Lower lobe of right lung (tissue), 2 donors: ENCODE results near the gene OR4K5. TPM values are rescaled to one million over a fixed set of nuclear protein-coding genes. Genes with fewer than 3 reads are reported as not detected.

Experiments used
- ATAC-seq, 2 donors: fragments of 200-7000 bp; cut with Tn5 transposase; one replicate each; pipeline ENCODE4 v1.9.1; 2020 to 2022; ENCODE audit warnings: mild to moderate bottlenecking in 2 of 2, moderate library complexity in 2 of 2
- DNase-seq: peaks from one replicate; pipeline ENCODE4 v3.0.0-alpha.2; 2020
- H3K27ac ChIP-seq: fragments of 200-600 bp; one replicate; pipeline ENCODE4 v1.8.0; 2022
- H3K27me3 ChIP-seq: fragments of 200-600 bp; one replicate; pipeline ENCODE4 v1.8.0; 2022; ENCODE audit warnings: low read depth
- H3K36me3 ChIP-seq: fragments of 200-600 bp; one replicate; pipeline ENCODE4 v1.8.0; 2022; ENCODE audit warnings: mild to moderate bottlenecking
- H3K4me1 ChIP-seq: fragments of 200-600 bp; one replicate; pipeline ENCODE4 v1.8.0; 2022
- H3K4me3 ChIP-seq: fragments of 200-600 bp; one replicate; pipeline ENCODE4 v1.8.0; 2022; ENCODE audit warnings: mild to moderate bottlenecking
- H3K9me3 ChIP-seq: fragments of 200-600 bp; one replicate; pipeline ENCODE4 v1.8.0; 2022
- intact Hi-C: fragments of 100-400 bp; cut with DNase I; formaldehyde crosslinking; loops from one replicate; pipeline ENCODE4 v1.11.0; 2022
- total RNA-seq: library from RNA; stranded (reverse); fragmentation: NEBNext Ultra II Directional; extraction: Animal tissue kit (Norgen Biotek cat#: 25700); gene quantifications from one replicate; pipeline ENCODE4 v1.2.1, GENCODE V29; 2021
- TF ChIP-seq, protein P1 (sequence below): fragments of 200-600 bp; IDR thresholded peaks from one replicate; pipeline ENCODE4 v1.8.0; 2022; ENCODE audit warnings: antibody characterized with exemption, mild to moderate bottlenecking
- donor health status: DM: no; HTN: yes; CAD: no; lungs with severe emphysema.

OR4K5 gene
- total RNA-seq, 1 donor from 2014 or later = not detected

DNA sequence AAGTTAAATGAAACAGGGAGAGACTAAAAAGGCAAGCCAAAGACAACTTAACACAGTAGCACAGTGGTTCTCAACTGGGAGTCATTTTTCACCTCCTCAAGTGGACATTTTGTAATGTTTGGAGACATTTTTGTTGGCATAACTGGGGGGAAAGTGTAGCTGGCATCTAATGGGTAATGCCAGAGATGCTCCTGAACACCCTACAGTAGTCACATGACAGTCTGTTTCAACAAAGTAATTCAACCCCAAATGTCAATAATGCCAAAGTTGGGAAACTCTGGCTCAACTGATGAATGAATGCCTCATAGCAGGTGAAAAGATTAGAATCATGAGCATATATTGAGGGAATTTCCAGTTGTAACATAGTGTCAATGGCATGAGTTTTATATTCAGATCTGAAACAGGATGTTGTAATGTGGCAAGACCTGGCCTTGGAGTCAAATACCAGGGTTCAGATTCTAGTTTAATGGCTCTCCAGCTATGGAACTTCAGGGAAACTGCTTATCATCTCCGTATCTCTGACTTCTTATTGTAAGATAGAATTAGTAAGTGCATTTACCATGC, 2.4 kb upstream of the OR4K5 start:
- peak; percentile 59 to 75 for ATAC-seq
- Histone ChIP-seq H3K27me3 (no peaks in the 10 kb centered on the region), H3K36me3 (no peaks in the 10 kb centered on the region), H3K4me3 (no peak overlapping the region), H3K4me1 (no peaks in the 10 kb centered on the region), H3K27ac (no peak overlapping the region), H3K9me3 (no peaks in the 10 kb centered on the region)
- intact Hi-C loops = no loop called here
- TF ChIP-seq, protein P1, sequence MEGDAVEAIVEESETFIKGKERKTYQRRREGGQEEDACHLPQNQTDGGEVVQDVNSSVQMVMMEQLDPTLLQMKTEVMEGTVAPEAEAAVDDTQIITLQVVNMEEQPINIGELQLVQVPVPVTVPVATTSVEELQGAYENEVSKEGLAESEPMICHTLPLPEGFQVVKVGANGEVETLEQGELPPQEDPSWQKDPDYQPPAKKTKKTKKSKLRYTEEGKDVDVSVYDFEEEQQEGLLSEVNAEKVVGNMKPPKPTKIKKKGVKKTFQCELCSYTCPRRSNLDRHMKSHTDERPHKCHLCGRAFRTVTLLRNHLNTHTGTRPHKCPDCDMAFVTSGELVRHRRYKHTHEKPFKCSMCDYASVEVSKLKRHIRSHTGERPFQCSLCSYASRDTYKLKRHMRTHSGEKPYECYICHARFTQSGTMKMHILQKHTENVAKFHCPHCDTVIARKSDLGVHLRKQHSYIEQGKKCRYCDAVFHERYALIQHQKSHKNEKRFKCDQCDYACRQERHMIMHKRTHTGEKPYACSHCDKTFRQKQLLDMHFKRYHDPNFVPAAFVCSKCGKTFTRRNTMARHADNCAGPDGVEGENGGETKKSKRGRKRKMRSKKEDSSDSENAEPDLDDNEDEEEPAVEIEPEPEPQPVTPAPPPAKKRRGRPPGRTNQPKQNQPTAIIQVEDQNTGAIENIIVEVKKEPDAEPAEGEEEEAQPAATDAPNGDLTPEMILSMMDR = no peak
- no peak for DNase-seq

DNA sequence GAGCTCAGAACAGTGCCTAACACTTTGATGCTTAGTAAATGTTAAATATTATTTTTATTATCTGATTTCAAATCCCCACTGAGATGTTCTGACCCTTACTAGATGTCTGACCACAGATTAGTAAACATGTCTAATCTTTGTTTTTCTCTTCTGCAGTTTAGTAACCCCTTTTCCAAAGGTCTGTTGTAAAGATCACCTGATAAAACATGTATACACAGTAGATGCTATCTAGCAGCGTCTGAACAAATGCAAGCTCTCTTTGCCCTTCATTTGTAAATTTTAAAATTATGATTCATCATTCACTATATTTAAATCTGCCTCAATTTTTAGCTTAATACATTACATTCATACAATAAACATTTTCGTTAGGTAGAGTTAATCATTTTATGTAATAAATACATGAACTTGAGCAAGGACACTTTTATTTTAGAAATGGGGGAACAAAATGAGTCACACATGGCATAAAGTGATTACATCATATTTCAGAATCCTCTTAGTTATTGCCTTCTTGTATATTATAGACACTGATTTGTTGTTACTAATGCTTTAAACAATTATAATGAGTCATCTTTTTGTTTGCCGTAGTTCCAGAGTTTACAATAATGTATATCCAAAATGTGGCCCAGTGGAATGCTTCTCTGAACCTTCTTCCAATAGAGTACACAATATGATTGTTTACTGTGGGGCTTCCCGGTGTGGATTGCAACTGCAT, 1.7 kb upstream of the OR4K5 start:
- Histone ChIP-seq H3K36me3 (no peaks in the 10 kb centered on the region), H3K4me3 (no peak overlapping the region), H3K27me3 (no peaks in the 10 kb centered on the region), H3K27ac (no peak overlapping the region), H3K9me3 (no peaks in the 10 kb centered on the region), H3K4me1 (no peaks in the 10 kb centered on the region)
- TF ChIP-seq, protein P1 = no peak
- ATAC-seq (no peak), DNase-seq (no peak)
- intact Hi-C loops = no loop called here

DNA sequence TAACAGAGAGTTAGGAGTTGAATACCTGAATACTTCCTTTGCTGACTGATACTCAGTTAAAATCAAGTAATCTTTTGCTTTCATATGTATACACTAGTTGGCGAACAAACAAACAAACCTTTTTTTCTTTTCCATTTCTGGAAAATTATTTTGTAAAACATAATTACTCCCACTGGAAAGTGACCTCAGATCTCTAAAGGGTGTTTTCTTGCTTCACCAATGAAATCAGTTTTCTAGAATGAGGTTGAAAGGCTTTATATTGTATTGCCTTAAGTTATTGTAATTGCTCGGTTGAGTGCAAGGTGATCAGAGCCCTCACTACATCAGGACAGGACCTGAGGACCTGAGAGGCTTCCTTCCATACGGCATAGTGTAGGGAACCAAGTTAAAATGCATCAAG, 10.2 kb downstream of the OR4K5 start, which contains the start of gene OR4K1:
TSS of gene OR4K1 (plus strand) at position 301 of the 400 bp plus-strand sequence. CDS start 4,750 bp downstream, outside the sequence.
- no peaks in the 10 kb centered on the region for H3K27me3 ChIP-seq
- no peak within 1 kb of the TSS for H3K27ac ChIP-seq
- H3K36me3 ChIP-seq = no peaks in the 10 kb centered on the region
- H3K9me3 ChIP-seq = no peaks in the 10 kb centered on the region
- H3K4me3 ChIP-seq = no peak within 1 kb of the TSS
- TF ChIP-seq, protein P1 = no peak
- ATAC-seq (no peak), DNase-seq (no peak)
- no peaks in the 10 kb centered on the region for H3K4me1 ChIP-seq
- intact Hi-C loops = no loop called here

- Histone ChIP-seq H3K27ac (no peak overlapping the region), H3K36me3 (no peaks in the 10 kb centered on the region), H3K9me3 (no peaks in the 10 kb centered on the region), H3K27me3 (no peaks in the 10 kb centered on the region), H3K4me1 (no peaks in the 10 kb centered on the region), H3K4me3 (no peak overlapping the region)
- ATAC-seq (peak; percentile 35 to 38), DNase-seq (no peak)
- TF ChIP-seq, protein P1 = no peak
- intact Hi-C loops = no loop called here
Observed at GRCh38 chr14:19941668-19942067, 21.3 kb downstream of the OR4K5 start.

GRCh38 chr14:19947413-19948090, 27.1 kb downstream of the OR4K5 start:
- DNase-seq = no peak
- intact Hi-C loops = no loop called here
- Histone ChIP-seq H3K27me3 (no peaks in the 10 kb centered on the region), H3K4me1 (no peaks in the 10 kb centered on the region), H3K4me3 (no peak overlapping the region), H3K36me3 (no peaks in the 10 kb centered on the region), H3K27ac (no peak overlapping the region), H3K9me3 (no peaks in the 10 kb centered on the region)
- no peak for ATAC-seq
- TF ChIP-seq, protein P1 = no peak
